Tibial nerve (tissue), 4 donors: ENCODE data around the gene TECPR2.

ENCODE experiments used
- EP300 ChIP-seq, 2 donors: sonication (generic); formaldehyde crosslinking; IDR thresholded peaks; one replicate each; pipeline ENCODE4 v1.6.1; 2017; ENCODE audit warnings: antibody characterized with exemption in 2 of 2, mild to moderate bottlenecking in 1 of 2
- POLR2A ChIP-seq, 2 donors: fragments of 450-650 bp; IDR thresholded peaks; one replicate each; pipeline ENCODE4 v1.6.1; 2017; ENCODE audit warnings: antibody characterized with exemption in 2 of 2, mild to moderate bottlenecking in 2 of 2, moderate library complexity in 2 of 2
- TF ChIP-seq, protein P1 (sequence below), 5 experiments: fragments of 200-600 bp in 3 of 5; fragments of 450-650 bp in 2 of 5; sonication (generic) in 3 of 5; IDR thresholded peaks; one replicate each; pipeline ENCODE4 v1.5.1; 2016 to 2019; ENCODE audit warnings: antibody characterized with exemption in 5 of 5, mild to moderate bottlenecking in 3 of 5, moderate library complexity in 2 of 5

DNA sequence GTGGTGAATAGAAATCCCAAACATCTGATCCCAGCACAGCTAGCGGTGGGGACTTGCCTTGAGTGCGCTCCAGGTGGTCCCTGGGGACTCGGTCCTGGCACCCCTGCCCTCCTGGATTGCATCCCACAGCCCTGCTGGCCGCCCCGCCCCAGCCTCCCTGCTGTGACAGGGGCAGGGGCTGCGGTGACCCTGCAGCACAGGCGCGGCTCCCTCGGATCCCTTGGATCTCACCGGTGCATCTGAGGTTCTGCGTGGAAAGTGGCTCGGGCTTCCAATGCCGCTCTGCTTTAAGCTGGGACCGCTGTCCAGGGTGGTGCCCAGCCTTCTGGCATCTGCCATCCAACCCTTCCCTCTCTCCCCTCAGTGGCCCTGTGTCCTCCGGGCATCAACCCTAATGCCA lies 130.8 kb downstream of the TECPR2 start:
- TF ChIP-seq, protein P1, sequence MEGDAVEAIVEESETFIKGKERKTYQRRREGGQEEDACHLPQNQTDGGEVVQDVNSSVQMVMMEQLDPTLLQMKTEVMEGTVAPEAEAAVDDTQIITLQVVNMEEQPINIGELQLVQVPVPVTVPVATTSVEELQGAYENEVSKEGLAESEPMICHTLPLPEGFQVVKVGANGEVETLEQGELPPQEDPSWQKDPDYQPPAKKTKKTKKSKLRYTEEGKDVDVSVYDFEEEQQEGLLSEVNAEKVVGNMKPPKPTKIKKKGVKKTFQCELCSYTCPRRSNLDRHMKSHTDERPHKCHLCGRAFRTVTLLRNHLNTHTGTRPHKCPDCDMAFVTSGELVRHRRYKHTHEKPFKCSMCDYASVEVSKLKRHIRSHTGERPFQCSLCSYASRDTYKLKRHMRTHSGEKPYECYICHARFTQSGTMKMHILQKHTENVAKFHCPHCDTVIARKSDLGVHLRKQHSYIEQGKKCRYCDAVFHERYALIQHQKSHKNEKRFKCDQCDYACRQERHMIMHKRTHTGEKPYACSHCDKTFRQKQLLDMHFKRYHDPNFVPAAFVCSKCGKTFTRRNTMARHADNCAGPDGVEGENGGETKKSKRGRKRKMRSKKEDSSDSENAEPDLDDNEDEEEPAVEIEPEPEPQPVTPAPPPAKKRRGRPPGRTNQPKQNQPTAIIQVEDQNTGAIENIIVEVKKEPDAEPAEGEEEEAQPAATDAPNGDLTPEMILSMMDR (IDR thresholded peaks at IDR 0.05), result no peak
- TF ChIP-seq EP300 (IDR thresholded peaks at IDR 0.05), result no peak
- no peak for TF ChIP-seq POLR2A (IDR thresholded peaks at IDR 0.05)
